Measurements from ENCODE around the gene CCSER2.

Gene CCSER2

DNA sequence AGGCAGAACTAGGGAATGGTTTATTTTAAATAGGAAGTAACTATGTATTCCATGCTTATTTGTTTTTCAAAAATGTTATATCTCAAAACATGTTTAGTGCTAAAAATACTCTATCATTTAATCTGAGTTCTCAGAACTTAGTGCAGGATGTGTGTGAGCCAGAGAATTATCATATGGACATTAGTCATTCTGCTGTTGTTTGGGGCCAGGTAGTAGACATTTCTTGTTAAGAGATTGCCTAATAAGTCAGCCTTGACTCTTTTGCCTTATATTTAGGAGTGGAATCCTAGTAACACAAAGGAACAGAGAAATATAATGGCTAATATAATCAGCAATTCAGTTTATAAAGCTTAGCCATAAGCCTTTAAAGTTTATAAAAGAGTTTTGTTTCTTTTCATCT, 149.8 kb downstream of the CCSER2 start:
- TF ChIP-seq, protein P1, sequence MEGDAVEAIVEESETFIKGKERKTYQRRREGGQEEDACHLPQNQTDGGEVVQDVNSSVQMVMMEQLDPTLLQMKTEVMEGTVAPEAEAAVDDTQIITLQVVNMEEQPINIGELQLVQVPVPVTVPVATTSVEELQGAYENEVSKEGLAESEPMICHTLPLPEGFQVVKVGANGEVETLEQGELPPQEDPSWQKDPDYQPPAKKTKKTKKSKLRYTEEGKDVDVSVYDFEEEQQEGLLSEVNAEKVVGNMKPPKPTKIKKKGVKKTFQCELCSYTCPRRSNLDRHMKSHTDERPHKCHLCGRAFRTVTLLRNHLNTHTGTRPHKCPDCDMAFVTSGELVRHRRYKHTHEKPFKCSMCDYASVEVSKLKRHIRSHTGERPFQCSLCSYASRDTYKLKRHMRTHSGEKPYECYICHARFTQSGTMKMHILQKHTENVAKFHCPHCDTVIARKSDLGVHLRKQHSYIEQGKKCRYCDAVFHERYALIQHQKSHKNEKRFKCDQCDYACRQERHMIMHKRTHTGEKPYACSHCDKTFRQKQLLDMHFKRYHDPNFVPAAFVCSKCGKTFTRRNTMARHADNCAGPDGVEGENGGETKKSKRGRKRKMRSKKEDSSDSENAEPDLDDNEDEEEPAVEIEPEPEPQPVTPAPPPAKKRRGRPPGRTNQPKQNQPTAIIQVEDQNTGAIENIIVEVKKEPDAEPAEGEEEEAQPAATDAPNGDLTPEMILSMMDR (IDR thresholded peaks at IDR 0.05; ENCODE audit: low read depth, low read length) = no peak
- no peaks in the 10 kb centered on the region for H3K36me3 ChIP-seq
- no peak for DNase-seq

GRCh38 chr10:84478679-84479078, 150.3 kb downstream of the CCSER2 start:
- no peak overlapping the region for H3K27ac ChIP-seq
- H3K36me3 ChIP-seq = no peaks in the 10 kb centered on the region
- no peak for DNase-seq
- TF ChIP-seq, protein P1 (IDR thresholded peaks at IDR 0.05; ENCODE audit: low read depth, low read length) = no peak
- H3K4me3 ChIP-seq (ENCODE audit: low read depth, low read length) = no peak overlapping the region
- no peaks in the 10 kb centered on the region for H3K27me3 ChIP-seq (ENCODE audit: insufficient read depth, low read depth, severe bottlenecking)
- no peaks in the 10 kb centered on the region for H3K9me3 ChIP-seq (ENCODE audit: severe bottlenecking)

More for the DNA sequence above, 149.8 kb downstream of the CCSER2 start:
- H3K4me3 ChIP-seq (ENCODE audit: low read depth, low read length) = no peak overlapping the region
- H3K27ac ChIP-seq = no peak overlapping the region
- no peaks in the 10 kb centered on the region for H3K27me3 ChIP-seq (ENCODE audit: insufficient read depth, low read depth, severe bottlenecking)
- no peaks in the 10 kb centered on the region for H3K9me3 ChIP-seq (ENCODE audit: severe bottlenecking)

DNA sequence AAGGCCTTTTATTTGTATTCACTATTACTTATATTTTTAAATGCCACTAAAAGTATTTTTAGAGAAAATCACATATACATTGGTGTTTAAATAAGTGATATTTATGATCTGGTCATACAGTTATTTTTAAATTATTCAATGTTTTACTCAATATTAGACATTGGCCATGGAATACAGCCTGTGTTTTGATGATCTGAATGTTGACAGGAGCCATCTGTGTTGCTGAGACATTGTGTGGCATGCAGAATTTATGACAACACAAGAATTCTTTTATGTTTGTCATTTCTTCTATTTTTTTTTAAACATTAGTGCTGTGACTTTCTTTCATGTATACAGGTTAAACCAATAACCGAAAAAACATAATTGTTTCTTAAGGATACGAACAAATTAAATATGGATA, 156.2 kb downstream of the CCSER2 start:
- H3K9me3 ChIP-seq (ENCODE audit: severe bottlenecking) = peaks cover 3% of the 10 kb centered on the region
- TF ChIP-seq, protein P1 (IDR thresholded peaks at IDR 0.05; ENCODE audit: low read depth, low read length) = no peak
- no peak overlapping the region for H3K27ac ChIP-seq
- H3K27me3 ChIP-seq (ENCODE audit: insufficient read depth, low read depth, severe bottlenecking) = no peaks in the 10 kb centered on the region
- no peak for DNase-seq
- H3K4me3 ChIP-seq (ENCODE audit: low read depth, low read length) = no peak overlapping the region
- no peaks in the 10 kb centered on the region for H3K36me3 ChIP-seq

GRCh38 chr10:84493361-84493760, 165.0 kb downstream of the CCSER2 start:
- TF ChIP-seq, protein P1 (IDR thresholded peaks at IDR 0.05; ENCODE audit: low read depth, low read length) = no peak
- Histone ChIP-seq H3K27ac (no peak overlapping the region), H3K27me3 (ENCODE audit: insufficient read depth, low read depth, severe bottlenecking) (no peaks in the 10 kb centered on the region), H3K4me3 (ENCODE audit: low read depth, low read length) (no peak overlapping the region), H3K9me3 (ENCODE audit: severe bottlenecking) (no peaks in the 10 kb centered on the region), H3K36me3 (no peaks in the 10 kb centered on the region)
- DNase-seq = no peak

DNA sequence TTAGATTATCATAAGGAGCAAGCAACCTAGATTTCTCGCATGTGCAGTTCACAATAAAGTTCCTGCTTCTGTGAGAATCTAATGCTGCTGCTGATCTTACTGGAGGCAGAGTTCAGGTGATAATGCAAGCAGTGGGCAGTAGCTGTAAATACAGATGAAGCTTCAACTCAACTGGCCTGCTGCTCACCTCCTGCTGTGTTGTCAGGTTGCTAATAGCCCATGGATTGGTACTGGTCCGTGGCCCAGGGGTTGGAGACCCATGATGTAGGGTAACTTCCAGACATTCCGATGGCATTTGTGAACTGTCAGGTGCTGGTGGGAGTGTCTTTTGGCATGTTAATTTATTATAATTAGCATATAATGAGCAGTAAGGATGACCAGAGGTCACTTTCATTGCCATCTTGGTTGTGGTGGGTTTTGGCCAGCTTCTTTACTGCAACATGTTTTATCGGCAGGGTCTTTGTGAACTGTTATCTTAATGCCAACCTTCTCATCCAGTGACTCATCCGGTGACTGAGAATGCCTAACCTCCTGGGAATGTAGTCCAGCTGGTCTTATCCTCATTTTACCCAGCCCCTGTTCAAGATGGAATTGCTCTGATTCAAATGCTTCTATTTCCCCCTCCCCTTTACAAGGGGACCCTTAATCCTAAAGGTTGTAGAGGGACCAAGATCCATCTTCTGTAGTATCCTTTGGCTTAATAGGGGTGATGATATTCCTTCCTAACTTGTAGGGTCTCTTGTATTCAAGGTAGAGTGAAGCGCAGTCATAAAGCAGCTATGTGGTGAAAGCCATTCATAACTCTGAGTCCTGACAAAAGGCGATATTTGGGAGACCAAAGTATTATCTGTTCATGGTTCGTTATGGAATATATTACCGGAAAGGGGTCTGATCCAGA, 165.8 kb downstream of the CCSER2 start:
- Histone ChIP-seq H3K27ac (no peak overlapping the region), H3K36me3 (no peaks in the 10 kb centered on the region), H3K9me3 (ENCODE audit: severe bottlenecking) (no peaks in the 10 kb centered on the region), H3K27me3 (ENCODE audit: insufficient read depth, low read depth, severe bottlenecking) (no peaks in the 10 kb centered on the region), H3K4me3 (ENCODE audit: low read depth, low read length) (no peak overlapping the region)
- TF ChIP-seq, protein P1 (IDR thresholded peaks at IDR 0.05; ENCODE audit: low read depth, low read length) = no peak
- DNase-seq = no peak

GRCh38 chr10:84494849-84495180, 166.4 kb downstream of the CCSER2 start:
- Histone ChIP-seq H3K27ac (no peak overlapping the region), H3K4me3 (ENCODE audit: low read depth, low read length) (no peak overlapping the region), H3K27me3 (ENCODE audit: insufficient read depth, low read depth, severe bottlenecking) (no peaks in the 10 kb centered on the region), H3K9me3 (ENCODE audit: severe bottlenecking) (no peaks in the 10 kb centered on the region), H3K36me3 (no peaks in the 10 kb centered on the region)
- DNase-seq = no peak
- TF ChIP-seq, protein P1 (IDR thresholded peaks at IDR 0.05; ENCODE audit: low read depth, low read length) = no peak

Measured in WERI-Rb-1 (cell line).